Karpas-422 (cell line): ENCODE data around the gene ZMIZ1. TPM values are rescaled to one million over a fixed set of nuclear protein-coding genes. Genes with fewer than 3 reads are reported as not detected.

Experiments used
- DNase-seq: peaks from one replicate; pipeline ENCODE4 v3.0.0-alpha.2; 2015
- H2AFZ ChIP-seq: fragments of 200-600 bp; sonication (generic); 2 replicates; pipeline ENCODE4 v1.6.1; 2014; ENCODE audit warnings: antibody characterized with exemption, low read length, mixed read lengths
- H3K27ac ChIP-seq: fragments of 200-600 bp; sonication (generic); 2 replicates; pipeline ENCODE4 v1.5.1; 2014; ENCODE audit warnings: mild to moderate bottlenecking, low read length, moderate library complexity
- H3K27me3 ChIP-seq: fragments of 200-600 bp; sonication (generic); 2 replicates; pipeline ENCODE4 v1.6.1; 2014; ENCODE audit warnings: low read length, mixed read lengths
- H3K36me3 ChIP-seq: fragments of 200-600 bp; sonication (generic); 2 replicates; pipeline ENCODE4 v1.6.1; 2014; ENCODE audit warnings: low read length, mixed read lengths; ENCODE audit not compliant: insufficient read depth
- H3K4me1 ChIP-seq: fragments of 200-600 bp; sonication (generic); 2 replicates; pipeline ENCODE4 v1.6.1; 2014; ENCODE audit warnings: mild to moderate bottlenecking, low read length, mixed read lengths
- H3K4me2 ChIP-seq: fragments of 200-600 bp; sonication (generic); 2 replicates; pipeline ENCODE4 v1.6.1; 2014; ENCODE audit warnings: low read length, low read depth, mild to moderate bottlenecking; ENCODE audit not compliant: poor library complexity, severe bottlenecking
- H3K4me3 ChIP-seq: fragments of 200-600 bp; sonication (generic); 2 replicates; pipeline ENCODE4 v1.5.1; 2014; ENCODE audit warnings: mild to moderate bottlenecking, antibody characterized with exemption, low read length, mixed read lengths
- H3K79me2 ChIP-seq: fragments of 200-600 bp; sonication (generic); 2 replicates; pipeline ENCODE4 v1.6.1; 2014; ENCODE audit warnings: mild to moderate bottlenecking, low read length, mixed read lengths
- H3K9ac ChIP-seq: fragments of 200-600 bp; sonication (generic); 2 replicates; pipeline ENCODE4 v1.6.0; 2014; ENCODE audit warnings: low read length
- H3K9me2 ChIP-seq: fragments of 200-600 bp; sonication (generic), shearing (Covaris generic); replicated peaks from 2 replicates; pipeline ENCODE4 v1.6.0; 2014; ENCODE audit warnings: mild to moderate bottlenecking, low read length, moderate library complexity; ENCODE audit not compliant: insufficient read depth
- H3K9me3 ChIP-seq: fragments of 300-700, 200-600 bp; sonication (generic); 2 replicates; pipeline ENCODE4 v1.6.1; 2014; ENCODE audit warnings: low read length, mixed read lengths
- H4K20me1 ChIP-seq: fragments of 200-600 bp; sonication (generic); 2 replicates; pipeline ENCODE4 v1.6.1; 2014; ENCODE audit warnings: mild to moderate bottlenecking, antibody characterized with exemption, low read length, low read depth; ENCODE audit not compliant: insufficient read depth
- total RNA-seq: library from RNA; depleted of rRNA; stranded (reverse); fragments of >200 nt; shearing (Covaris generic); gene quantifications from 2 replicates; pipeline ENCODE4 v1.2.3, GENCODE V29; 2014; ENCODE audit warnings: low replicate concordance

Gene ZMIZ1
- total RNA-seq, 1 experiment from 2014 or later, result 73.1 TPM

GRCh38 chr10:79242620-79243152 lies 173.9 kb downstream of the ZMIZ1 start:
- peak; percentile 96 for DNase-seq
- Histone ChIP-seq H3K9me3 (no peaks in the 10 kb centered on the region), H3K9ac (peak overlapping the region; percentile 95), H4K20me1 (no peaks in the 10 kb centered on the region; the same call in 1 of the 2 replicates), H3K27me3 (no peaks in the 10 kb centered on the region), H3K4me1 (peaks cover 55% of the 10 kb centered on the region), H3K4me3 (peak overlapping the region; percentile 90), H3K9me2 (no peaks in the 10 kb centered on the region), H3K4me2 (peak overlapping the region; percentile 79), H3K79me2 (peaks cover 39% of the 10 kb centered on the region), H3K27ac (peak overlapping the region; percentile 63), H3K36me3 (no peaks in the 10 kb centered on the region), H2AFZ (no peak overlapping the region)

DNA sequence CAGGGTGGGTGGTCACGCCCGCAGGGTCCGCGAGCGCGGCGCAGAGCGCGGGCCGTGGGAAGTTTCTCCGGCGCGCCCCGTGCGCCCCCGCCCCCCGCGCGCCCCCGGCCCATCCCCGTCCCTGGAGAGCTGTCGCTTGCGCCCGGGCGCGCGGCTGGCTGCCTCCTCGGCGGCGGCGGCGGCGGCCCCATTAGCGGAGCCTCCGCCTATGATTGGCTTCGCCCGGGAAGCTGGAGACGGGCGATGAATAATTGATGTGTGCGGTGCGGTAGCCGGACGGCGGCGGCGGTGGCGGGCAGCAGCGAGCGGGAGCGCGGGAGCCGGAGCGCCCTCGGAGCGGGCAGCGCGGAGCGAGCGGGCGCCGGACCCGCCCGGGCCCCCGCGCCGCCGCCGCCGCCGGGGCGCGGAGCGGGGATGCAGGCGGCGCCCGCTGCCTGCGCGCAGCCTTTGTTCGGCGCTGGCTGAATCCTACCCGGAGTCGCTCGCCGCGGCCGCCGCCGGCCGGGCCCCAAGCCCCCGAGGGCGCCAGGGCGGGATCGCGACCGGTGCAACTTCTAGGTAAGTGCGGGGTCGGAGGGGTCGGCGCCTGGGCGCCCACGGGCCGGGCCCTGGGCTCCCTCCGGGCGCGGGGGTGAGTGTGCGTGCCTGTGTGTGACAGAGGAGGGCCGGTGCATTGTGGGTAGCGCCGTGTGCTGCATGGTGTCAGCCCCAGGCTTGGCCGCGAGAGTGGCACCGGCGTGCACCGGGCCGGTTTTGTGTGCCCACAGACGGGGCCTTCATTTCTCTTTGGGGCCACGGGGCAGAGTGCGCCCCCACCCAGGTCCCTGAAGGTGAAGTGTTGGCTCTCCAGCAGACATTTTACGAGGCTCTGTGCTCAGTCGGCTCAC lies 174.7 kb downstream of the ZMIZ1 start:
- Histone ChIP-seq H3K36me3 (no peaks in the 10 kb centered on the region), H2AFZ (no peak overlapping the region), H3K9ac (peak overlapping the region; percentile 95), H3K4me2 (peak overlapping the region; percentile 93), H3K4me1 (peaks cover 62% of the 10 kb centered on the region), H3K4me3 (peak overlapping the region; percentile 90), H3K9me2 (no peaks in the 10 kb centered on the region), H3K9me3 (no peaks in the 10 kb centered on the region), H3K27me3 (no peaks in the 10 kb centered on the region), H4K20me1 (no peaks in the 10 kb centered on the region; the same call in 1 of the 2 replicates), H3K27ac (peak overlapping the region; percentile 96), H3K79me2 (peaks cover 47% of the 10 kb centered on the region)
- peak; percentile 91 for DNase-seq

DNA sequence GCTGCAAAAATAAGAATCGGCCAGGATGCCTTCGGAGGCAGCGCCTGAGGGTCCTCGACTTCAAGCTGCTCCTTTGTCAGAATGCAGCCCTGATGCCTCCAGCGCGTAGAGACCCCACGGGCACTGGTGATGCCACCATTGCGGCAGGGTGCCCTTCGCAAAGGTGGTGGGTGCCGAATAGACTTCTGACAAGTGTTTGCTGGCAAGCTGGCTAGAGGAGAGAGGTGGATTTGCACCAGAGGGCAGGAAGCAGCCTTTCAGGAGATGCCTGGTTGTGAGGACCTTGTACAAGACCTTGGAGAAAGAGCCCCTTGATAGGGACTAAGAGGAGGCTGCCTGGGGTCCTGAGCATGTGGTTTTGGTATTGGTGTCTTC lies 175.3 kb downstream of the ZMIZ1 start:
- Histone ChIP-seq H2AFZ (no peak overlapping the region), H3K9me2 (no peaks in the 10 kb centered on the region), H3K4me1 (peaks cover 69% of the 10 kb centered on the region), H3K9ac (peak overlapping the region; percentile 95), H3K4me2 (peak overlapping the region; percentile 93), H3K27ac (peak overlapping the region; percentile 96), H3K27me3 (no peaks in the 10 kb centered on the region), H3K79me2 (peaks cover 53% of the 10 kb centered on the region), H3K4me3 (peak overlapping the region; percentile 90), H3K9me3 (no peaks in the 10 kb centered on the region), H3K36me3 (no peaks in the 10 kb centered on the region), H4K20me1 (no peaks in the 10 kb centered on the region; the same call in 1 of the 2 replicates)
- DNase-seq, result peak; percentile 73

GRCh38 chr10:79244841-79245504 lies 176.2 kb downstream of the ZMIZ1 start:
- DNase-seq, result peak; percentile 89
- Histone ChIP-seq H3K27ac (peak overlapping the region; percentile 96), H3K4me3 (peak overlapping the region; percentile 90), H3K9ac (peak overlapping the region; percentile 95), H2AFZ (no peak overlapping the region), H3K4me2 (peak overlapping the region; percentile 93), H3K36me3 (no peaks in the 10 kb centered on the region), H3K4me1 (peaks cover 75% of the 10 kb centered on the region), H3K79me2 (peaks cover 62% of the 10 kb centered on the region), H3K9me2 (no peaks in the 10 kb centered on the region), H4K20me1 (no peaks in the 10 kb centered on the region; the same call in 1 of the 2 replicates), H3K27me3 (no peaks in the 10 kb centered on the region), H3K9me3 (no peaks in the 10 kb centered on the region)

GRCh38 chr10:79245539-79246208 lies 176.9 kb downstream of the ZMIZ1 start:
- Histone ChIP-seq H3K27ac (peak overlapping the region; percentile 96), H3K9ac (peak overlapping the region; percentile 95), H3K4me1 (peaks cover 82% of the 10 kb centered on the region), H3K27me3 (no peaks in the 10 kb centered on the region), H3K4me3 (peak overlapping the region; percentile 90), H3K9me3 (no peaks in the 10 kb centered on the region), H3K9me2 (no peaks in the 10 kb centered on the region), H3K36me3 (no peaks in the 10 kb centered on the region), H3K79me2 (peaks cover 69% of the 10 kb centered on the region), H3K4me2 (peak overlapping the region; percentile 93), H2AFZ (no peak overlapping the region), H4K20me1 (no peaks in the 10 kb centered on the region; the same call in 1 of the 2 replicates)
- peak; percentile 61 for DNase-seq

GRCh38 chr10:79246209-79246581 lies 177.4 kb downstream of the ZMIZ1 start:
- peak; percentile 73 for DNase-seq
- Histone ChIP-seq H3K4me1 (peaks cover 87% of the 10 kb centered on the region), H3K4me3 (peak overlapping the region; percentile 90), H3K36me3 (no peaks in the 10 kb centered on the region), H3K27me3 (no peaks in the 10 kb centered on the region), H3K79me2 (peaks cover 74% of the 10 kb centered on the region), H3K27ac (peak overlapping the region; percentile 96), H3K9me2 (no peaks in the 10 kb centered on the region), H3K4me2 (peak overlapping the region; percentile 93), H4K20me1 (no peaks in the 10 kb centered on the region; the same call in 1 of the 2 replicates), H2AFZ (no peak overlapping the region), H3K9me3 (no peaks in the 10 kb centered on the region), H3K9ac (peak overlapping the region; percentile 95)

- Histone ChIP-seq H3K4me3 (peak overlapping the region; percentile 90), H3K4me2 (peak overlapping the region; percentile 93), H3K79me2 (peaks cover 80% of the 10 kb centered on the region)
These were observed 178.0 kb downstream of the ZMIZ1 start for GRCh38 chr10:79246606-79247275.

More at GRCh38 chr10:79246606-79247275, 178.0 kb downstream of the ZMIZ1 start:
- Histone ChIP-seq H3K27ac (peak overlapping the region; percentile 96), H3K9me3 (no peaks in the 10 kb centered on the region), H3K4me1 (peaks cover 89% of the 10 kb centered on the region), H4K20me1 (no peaks in the 10 kb centered on the region), H3K9me2 (no peaks in the 10 kb centered on the region), H3K27me3 (no peaks in the 10 kb centered on the region), H3K9ac (peak overlapping the region; percentile 95), H2AFZ (no peak overlapping the region), H3K36me3 (no peaks in the 10 kb centered on the region)
- DNase-seq, result peak; percentile 71
